GM12872 (cell line): ENCODE measurements around the gene C1QL4.

ENCODE experiments used
- CTCF ChIP-seq: IDR thresholded peaks from 3 replicates; pipeline ENCODE4 v1.5.1; 2011; ENCODE audit warnings: low read depth, mild to moderate bottlenecking, low read length, moderate library complexity; ENCODE audit not compliant: insufficient read depth

Gene C1QL4

GRCh38 chr12:49296836-49297694 lies 39.9 kb downstream of the C1QL4 start:
- TF ChIP-seq CTCF = no peak

- peak; percentile 96 for TF ChIP-seq CTCF
Measured at GRCh38 chr12:49296034-49296835, 40.8 kb downstream of the C1QL4 start.

- TF ChIP-seq CTCF = no peak
Measured at GRCh38 chr12:49295082-49295936, 41.7 kb downstream of the C1QL4 start, which contains the start of gene PRPH. Gene PRPH (plus strand): TSS chr12:49295147. CDS start chr12:49295201, 54 bp downstream.

GRCh38 chr12:49294804-49295081 lies 42.2 kb downstream of the C1QL4 start:
- no peak for TF ChIP-seq CTCF

- TF ChIP-seq CTCF = no peak
Measured at GRCh38 chr12:49294086-49294803, 42.7 kb downstream of the C1QL4 start.

- TF ChIP-seq CTCF = no peak
Measured at GRCh38 chr12:49293056-49293956, 43.7 kb downstream of the C1QL4 start.
